A204.1 (cell line): Measurements from ENCODE around the gene ADAMTS12.
"Not testable (repeated sequence)": the region's sequence is repeated elsewhere in the genome, so short reads cannot be mapped to it uniquely, and the experiment has no call there.

Experiments used
- FAIRE-seq: peaks from 2 replicates; lab custom pipeline; 2012; peaks lifted over from hg19 to GRCh38; lab: Jason Lieb, UNC

Gene ADAMTS12

DNA sequence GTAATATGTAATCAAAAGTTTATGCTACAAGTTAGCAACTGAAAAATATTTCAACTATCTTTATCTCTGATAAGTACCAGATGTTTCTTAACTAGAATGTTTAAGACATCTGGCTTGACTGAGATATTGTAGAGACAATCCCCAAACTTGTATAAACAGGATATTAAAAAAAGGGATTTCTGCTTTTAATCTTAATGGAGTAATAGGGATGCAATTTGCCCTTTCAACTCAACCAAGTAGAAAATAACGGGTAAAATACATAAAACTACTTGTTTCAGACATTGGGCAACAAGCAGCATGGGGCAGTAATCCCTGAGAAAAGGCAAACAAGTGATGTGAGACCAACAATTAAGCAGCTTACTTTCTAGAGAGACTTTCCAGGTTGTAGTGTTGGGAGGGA is 9.4 kb upstream of the ADAMTS12 start:
- no peak for FAIRE-seq

GRCh38 chr5:33894566-33894965 is 2.8 kb upstream of the ADAMTS12 start:
- no peak for FAIRE-seq

DNA sequence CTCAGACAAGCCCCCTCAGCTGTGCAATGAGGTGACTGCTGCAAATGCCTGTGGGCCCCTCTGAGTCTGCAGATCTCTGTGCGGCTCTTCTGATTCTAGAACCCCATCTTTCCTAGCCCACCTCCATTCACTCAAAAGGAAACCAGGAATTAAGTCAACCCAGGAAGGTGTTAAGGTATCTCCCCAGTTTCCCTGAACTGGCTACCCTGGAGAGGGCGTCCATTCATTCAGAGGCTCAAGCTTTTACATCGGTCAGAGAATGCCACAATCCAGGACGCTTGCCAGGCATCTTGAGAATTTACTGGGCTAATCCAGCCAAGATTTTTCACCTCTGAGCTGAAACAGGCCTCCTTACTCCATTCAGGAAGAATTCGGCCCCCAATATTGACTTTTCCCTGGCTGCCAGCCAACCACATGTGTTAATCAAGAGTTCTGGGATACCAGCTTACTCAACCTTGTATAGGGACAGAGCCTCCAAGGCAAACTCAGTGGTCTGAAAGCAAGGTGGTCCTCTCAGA is 889 bp upstream of the ADAMTS12 start:
- FAIRE-seq: no peak

GRCh38 chr5:33891446-33891787 is 373 bp downstream of the ADAMTS12 start:
- FAIRE-seq: no peak

DNA sequence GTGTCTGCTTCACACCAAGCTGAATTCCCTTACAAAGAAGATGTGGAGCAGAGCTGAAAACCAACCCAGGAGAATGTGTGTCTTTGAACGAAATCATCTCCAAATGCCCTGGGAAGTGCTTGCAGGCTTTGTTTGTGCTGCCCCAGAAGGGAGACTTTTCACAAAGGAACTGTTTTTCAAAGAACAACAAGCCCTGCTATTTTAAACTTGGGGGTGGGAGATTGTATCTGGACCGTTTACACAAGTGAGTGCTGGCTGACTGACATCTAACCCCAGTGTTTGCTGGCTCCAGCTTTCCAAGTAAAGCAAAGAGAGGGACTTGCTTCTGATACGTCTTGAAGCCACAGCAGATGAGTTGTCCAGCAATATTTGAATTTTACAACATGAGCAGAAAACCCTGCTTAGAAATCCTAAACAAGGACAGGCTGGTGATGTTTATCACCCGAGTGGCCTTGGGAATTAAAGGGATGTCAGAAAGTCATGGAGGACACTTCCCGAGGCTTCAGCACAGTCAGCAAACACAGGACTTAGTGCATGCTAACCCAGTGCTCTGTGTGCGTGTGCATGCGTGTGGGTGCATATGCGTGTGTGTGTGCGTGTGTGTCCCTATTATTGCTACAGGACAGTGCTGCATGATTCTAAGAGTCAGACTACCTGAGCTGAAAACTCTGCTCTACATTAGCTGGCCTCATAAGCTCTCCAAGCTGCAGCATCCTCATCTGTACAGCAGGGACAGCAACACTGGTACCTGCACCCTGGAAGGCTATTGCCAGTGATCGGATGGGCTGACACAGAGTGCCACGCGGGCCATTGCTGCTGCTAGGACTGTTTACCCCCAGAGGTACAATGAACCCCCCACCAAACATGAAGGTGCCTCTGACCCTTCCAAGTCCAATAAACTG is 1.4 kb downstream of the ADAMTS12 start:
- FAIRE-seq: no peak

GRCh38 chr5:33888587-33888986 is 3.2 kb downstream of the ADAMTS12 start:
- FAIRE-seq: no peak

- FAIRE-seq: no peak
Observed at GRCh38 chr5:33887268-33887667, 4.5 kb downstream of the ADAMTS12 start.

DNA sequence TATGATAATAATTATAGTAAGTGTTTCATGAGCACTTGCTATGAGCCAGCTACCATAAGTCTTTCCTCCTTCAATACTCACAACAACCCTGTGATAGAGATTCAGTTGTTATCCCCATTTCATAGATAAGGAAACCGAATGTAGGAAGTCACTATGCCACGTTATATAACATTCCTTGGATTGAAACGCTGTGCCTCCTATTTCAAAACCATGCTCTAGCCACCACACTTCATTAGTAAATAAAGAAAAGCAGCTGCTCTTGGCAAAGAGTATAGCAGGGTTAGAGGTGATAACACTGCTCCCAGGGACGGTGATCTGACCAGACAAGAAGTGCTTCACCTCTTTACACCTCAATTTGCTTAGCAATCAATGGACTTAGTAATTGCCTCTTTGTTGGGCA is 5.5 kb downstream of the ADAMTS12 start:
- no peak for FAIRE-seq

- no peak for FAIRE-seq
Observed at GRCh38 chr5:33885679-33886078, 6.1 kb downstream of the ADAMTS12 start.

DNA sequence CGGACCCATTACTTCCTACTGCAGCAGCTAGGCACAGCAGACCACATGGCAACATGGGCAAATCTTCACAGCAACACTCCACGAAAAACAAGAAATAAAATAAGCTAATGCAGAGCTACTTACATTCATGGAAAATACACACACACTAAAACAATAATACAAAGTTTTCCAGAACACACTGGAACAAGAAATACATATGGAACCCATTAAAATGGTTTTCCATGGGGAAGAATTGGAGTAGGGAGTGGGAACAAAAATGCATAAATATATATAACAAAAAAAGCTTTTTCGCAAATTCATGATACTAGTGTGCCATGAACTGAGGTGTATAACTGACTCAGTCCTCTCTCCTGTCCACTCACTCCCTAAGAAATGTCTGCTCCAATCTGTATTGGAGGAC is 8.3 kb downstream of the ADAMTS12 start:
- no peak for FAIRE-seq

- FAIRE-seq: no peak
Observed at GRCh38 chr5:33880319-33880718, 11.5 kb downstream of the ADAMTS12 start.

GRCh38 chr5:33877449-33877848 is 14.3 kb downstream of the ADAMTS12 start:
- no peak for FAIRE-seq

DNA sequence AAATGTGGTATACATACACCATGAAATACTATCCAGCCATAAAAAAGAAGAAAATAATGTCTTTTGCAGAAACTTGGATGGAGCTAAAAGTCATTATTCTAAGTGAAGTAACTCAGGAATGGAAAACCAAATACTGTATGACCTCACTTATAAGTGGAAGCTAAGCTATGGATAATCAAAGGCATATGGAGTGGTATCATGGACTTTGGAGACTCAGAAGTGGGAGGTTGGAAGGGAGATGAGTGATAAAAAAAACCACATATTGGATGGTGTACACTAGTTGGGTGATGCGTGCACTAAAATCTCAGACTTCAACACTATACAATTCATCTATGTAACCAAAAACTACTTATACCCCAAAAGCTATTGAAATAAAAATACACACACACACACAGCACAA is 24.5 kb downstream of the ADAMTS12 start:
- FAIRE-seq: no peak

GRCh38 chr5:33859177-33859576 is 32.6 kb downstream of the ADAMTS12 start:
- FAIRE-seq: not testable (repeated sequence)

DNA sequence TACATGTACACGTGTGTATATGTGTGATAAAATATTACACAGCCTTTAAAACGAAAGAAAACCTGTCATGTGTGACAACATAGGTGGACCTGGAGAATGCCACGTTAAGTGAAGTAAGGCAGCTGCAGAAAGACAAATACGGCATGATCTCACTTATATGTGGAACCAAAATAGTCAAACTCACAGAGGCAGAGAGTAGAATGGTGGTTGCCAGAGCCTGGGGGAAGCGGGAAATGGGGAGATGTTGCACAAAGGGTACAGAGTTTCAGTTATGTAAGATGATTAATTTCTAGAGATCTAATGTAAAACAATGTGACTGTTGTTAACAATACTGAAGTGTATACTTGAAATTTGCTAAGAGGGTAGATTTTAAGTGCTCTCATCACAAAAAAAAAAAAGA is 34.8 kb downstream of the ADAMTS12 start:
- FAIRE-seq: no peak

- FAIRE-seq: no peak
Observed at GRCh38 chr5:33855396-33855795, 36.4 kb downstream of the ADAMTS12 start.

GRCh38 chr5:33854733-33855151 is 37.0 kb downstream of the ADAMTS12 start:
- FAIRE-seq: no peak

- no peak for FAIRE-seq
Observed at GRCh38 chr5:33852837-33853236, 39.0 kb downstream of the ADAMTS12 start.

DNA sequence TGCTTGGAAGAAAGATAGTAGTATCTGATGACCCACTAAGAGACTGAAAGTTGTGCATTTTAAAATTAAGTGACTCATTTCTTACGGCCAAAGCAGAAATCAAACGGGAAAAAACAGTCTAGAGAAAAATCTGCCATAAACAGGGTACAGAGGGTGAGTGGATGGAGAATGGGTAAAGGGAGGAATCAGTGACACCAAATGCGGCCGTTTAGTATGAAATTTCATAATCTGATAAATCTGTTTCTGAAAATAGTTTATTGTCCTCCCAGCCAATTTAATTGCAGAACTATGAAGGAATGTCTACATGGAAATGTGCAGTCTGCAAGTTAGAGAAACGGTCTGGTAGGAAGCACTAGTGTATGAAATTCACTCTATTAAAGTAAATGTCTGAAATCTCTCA is 39.5 kb downstream of the ADAMTS12 start:
- no peak for FAIRE-seq

GRCh38 chr5:33850100-33850594 is 41.6 kb downstream of the ADAMTS12 start:
- no peak for FAIRE-seq

DNA sequence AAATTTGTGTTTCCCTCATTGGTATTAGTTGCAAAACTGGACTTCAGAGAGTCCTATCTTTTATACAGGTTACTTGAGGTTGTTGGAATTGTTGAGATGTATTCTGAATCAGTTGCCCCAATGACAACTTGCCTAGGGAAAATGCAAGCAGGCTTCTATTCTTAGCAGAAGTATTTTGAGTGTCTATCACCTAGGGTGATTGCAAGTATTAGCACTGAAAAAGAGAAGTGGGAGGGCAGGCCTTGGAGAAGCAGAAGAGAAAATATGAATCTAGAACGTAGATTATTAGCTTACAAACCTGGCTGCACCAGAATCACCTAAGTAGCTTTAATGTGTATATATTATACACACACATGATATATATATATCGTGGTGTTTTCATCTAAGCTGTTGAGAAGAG is 43.2 kb downstream of the ADAMTS12 start:
- no peak for FAIRE-seq

- FAIRE-seq: no peak
Observed at GRCh38 chr5:33846851-33847250, 44.9 kb downstream of the ADAMTS12 start.

- FAIRE-seq: no peak
Observed at GRCh38 chr5:33843579-33843978, 48.2 kb downstream of the ADAMTS12 start.

- FAIRE-seq: no peak
Observed at GRCh38 chr5:33842456-33842855, 49.3 kb downstream of the ADAMTS12 start.
